OCI-LY1 (cell line): ENCODE measurements around the gene KIAA1755.

Source experiments
- H2AFZ ChIP-seq: fragments of 200-600 bp; sonication (generic), shearing (Covaris generic); 2 replicates; pipeline ENCODE4 v1.6.0; 2014; ENCODE audit warnings: antibody characterized with exemption, mild to moderate bottlenecking, low read length
- H3F3A ChIP-seq: fragments of 200-600 bp; sonication (generic), shearing (Covaris generic); 2 replicates; pipeline ENCODE4 v1.6.0; 2014; ENCODE audit warnings: mild to moderate bottlenecking, antibody characterized with exemption, low read length, moderate library complexity; ENCODE audit not compliant: insufficient read depth
- H3K27ac ChIP-seq: fragments of 200-600 bp; sonication (generic); 2 replicates; pipeline ENCODE4 v1.5.1; 2014; ENCODE audit warnings: low read length, mixed run types, mild to moderate bottlenecking, low read depth; ENCODE audit not compliant: poor library complexity, severe bottlenecking
- H3K27me3 ChIP-seq: fragments of 200-600 bp; sonication (generic); 2 replicates; pipeline ENCODE4 v1.6.0; 2014; ENCODE audit warnings: antibody characterized with exemption, mild to moderate bottlenecking, low read length, moderate library complexity; ENCODE audit not compliant: insufficient read depth
- H3K36me3 ChIP-seq: fragments of 200-600 bp; sonication (generic); 2 replicates; pipeline ENCODE4 v1.6.1; 2014; ENCODE audit warnings: mild to moderate bottlenecking, antibody characterized with exemption, low read length, moderate library complexity, mixed read lengths; ENCODE audit not compliant: insufficient read depth
- H3K4me1 ChIP-seq: fragments of 200-600 bp; sonication (generic); 2 replicates; pipeline ENCODE4 v1.5.1; 2014; ENCODE audit warnings: mild to moderate bottlenecking, low read length, moderate library complexity; ENCODE audit not compliant: insufficient read depth, severe bottlenecking
- H3K4me2 ChIP-seq: fragments of 200-600 bp; sonication (generic), shearing (Covaris generic); 2 replicates; pipeline ENCODE4 v1.6.1; 2014; ENCODE audit warnings: low read length
- H3K4me3 ChIP-seq: fragments of 200-600 bp; sonication (generic); 2 replicates; pipeline ENCODE4 v1.5.1; 2014; ENCODE audit warnings: low read length, low read depth, mild to moderate bottlenecking, mixed read lengths; ENCODE audit not compliant: poor library complexity, severe bottlenecking
- H3K79me2 ChIP-seq: fragments of 200-600 bp; shearing (Covaris generic); 2 replicates; pipeline ENCODE4 v1.6.1; 2016; ENCODE audit warnings: mixed run types, low read length, mixed read lengths; ENCODE audit not compliant: insufficient read depth
- H3K9ac ChIP-seq: fragments of 200-600 bp; sonication (generic), shearing (Covaris generic); 2 replicates; pipeline ENCODE4 v1.6.1; 2014; ENCODE audit warnings: mild to moderate bottlenecking, low read length, mixed read lengths
- H3K9me2 ChIP-seq: fragments of 200-600 bp; sonication (generic), shearing (Covaris generic); 2 replicates; pipeline ENCODE4 v1.6.1; 2014; ENCODE audit warnings: low read depth, mild to moderate bottlenecking, low read length, mixed read lengths
- H3K9me3 ChIP-seq: fragments of 200-600 bp; shearing (Covaris generic); 2 replicates; pipeline ENCODE4 v1.6.1; 2014; ENCODE audit warnings: low read length, mixed read lengths
- H4K20me1 ChIP-seq: fragments of 200-600 bp; sonication (generic), shearing (Covaris generic); 2 replicates; pipeline ENCODE4 v1.6.0; 2016; ENCODE audit warnings: mild to moderate bottlenecking, low read length; ENCODE audit not compliant: insufficient read depth
- EZH2 ChIP-seq: fragments of 200-600 bp; sonication (generic), shearing (Covaris generic); IDR thresholded peaks from 2 replicates; pipeline ENCODE4 v1.8.0; 2017; ENCODE audit warnings: borderline replicate concordance, mixed run types, mild to moderate bottlenecking, antibody characterized with exemption, low read length, moderate library complexity, mixed read lengths
- TF ChIP-seq, protein P1 (sequence below): fragments of 200-600 bp; sonication (generic), shearing (Covaris generic); IDR thresholded peaks from 2 replicates; pipeline ENCODE4 v1.5.1; 2017; ENCODE audit warnings: mild to moderate bottlenecking, antibody characterized with exemption, low read length, moderate library complexity, mixed read lengths

The KIAA1755 gene

DNA sequence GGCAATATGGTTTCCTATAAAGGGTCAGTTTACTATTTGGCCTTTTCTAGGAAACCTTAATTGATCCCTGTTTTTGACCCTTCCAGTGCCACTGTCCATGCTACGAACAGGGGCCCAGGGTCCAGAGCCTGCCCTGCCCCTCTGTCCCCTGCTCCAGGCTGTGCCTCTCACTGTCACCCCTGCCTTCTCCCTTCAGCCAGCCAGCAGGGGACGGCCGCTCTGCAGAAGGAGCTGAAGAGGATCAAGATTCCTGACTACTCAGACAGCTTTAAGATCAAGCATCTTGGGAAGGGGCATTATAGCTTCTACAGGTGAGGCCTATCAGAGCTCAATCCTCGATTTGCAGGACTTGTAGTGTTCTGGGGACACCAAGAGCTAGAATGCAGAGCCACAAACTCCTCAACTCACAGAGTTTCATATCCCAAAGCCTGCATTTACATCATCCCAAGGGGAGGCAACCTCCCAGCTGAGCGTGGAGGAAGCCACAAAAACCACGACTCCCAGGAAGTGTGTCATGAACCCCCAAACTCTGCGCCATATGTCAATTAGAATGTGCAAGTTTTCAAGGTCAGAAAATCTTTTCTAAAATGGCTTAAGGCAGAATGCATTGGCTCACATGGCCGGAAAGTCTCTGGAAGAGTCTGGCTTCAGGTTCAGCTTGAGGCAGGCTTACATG is 47.0 kb upstream of the KIAA1755 start:
- Histone ChIP-seq H3K4me1 (no peaks in the 10 kb centered on the region), H3F3A (no peaks in the 10 kb centered on the region), H3K4me2 (no peak overlapping the region), H2AFZ (no peak overlapping the region), H3K4me3 (no peak overlapping the region), H3K79me2 (no peaks in the 10 kb centered on the region), H3K9me3 (no peaks in the 10 kb centered on the region), H3K9me2 (no peaks in the 10 kb centered on the region), H3K27me3 (no peaks in the 10 kb centered on the region), H3K27ac (no peak overlapping the region), H4K20me1 (no peaks in the 10 kb centered on the region), H3K9ac (no peak overlapping the region), H3K36me3 (no peaks in the 10 kb centered on the region)
- TF ChIP-seq, protein P1, sequence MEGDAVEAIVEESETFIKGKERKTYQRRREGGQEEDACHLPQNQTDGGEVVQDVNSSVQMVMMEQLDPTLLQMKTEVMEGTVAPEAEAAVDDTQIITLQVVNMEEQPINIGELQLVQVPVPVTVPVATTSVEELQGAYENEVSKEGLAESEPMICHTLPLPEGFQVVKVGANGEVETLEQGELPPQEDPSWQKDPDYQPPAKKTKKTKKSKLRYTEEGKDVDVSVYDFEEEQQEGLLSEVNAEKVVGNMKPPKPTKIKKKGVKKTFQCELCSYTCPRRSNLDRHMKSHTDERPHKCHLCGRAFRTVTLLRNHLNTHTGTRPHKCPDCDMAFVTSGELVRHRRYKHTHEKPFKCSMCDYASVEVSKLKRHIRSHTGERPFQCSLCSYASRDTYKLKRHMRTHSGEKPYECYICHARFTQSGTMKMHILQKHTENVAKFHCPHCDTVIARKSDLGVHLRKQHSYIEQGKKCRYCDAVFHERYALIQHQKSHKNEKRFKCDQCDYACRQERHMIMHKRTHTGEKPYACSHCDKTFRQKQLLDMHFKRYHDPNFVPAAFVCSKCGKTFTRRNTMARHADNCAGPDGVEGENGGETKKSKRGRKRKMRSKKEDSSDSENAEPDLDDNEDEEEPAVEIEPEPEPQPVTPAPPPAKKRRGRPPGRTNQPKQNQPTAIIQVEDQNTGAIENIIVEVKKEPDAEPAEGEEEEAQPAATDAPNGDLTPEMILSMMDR = no peak
- no peak for TF ChIP-seq EZH2

DNA sequence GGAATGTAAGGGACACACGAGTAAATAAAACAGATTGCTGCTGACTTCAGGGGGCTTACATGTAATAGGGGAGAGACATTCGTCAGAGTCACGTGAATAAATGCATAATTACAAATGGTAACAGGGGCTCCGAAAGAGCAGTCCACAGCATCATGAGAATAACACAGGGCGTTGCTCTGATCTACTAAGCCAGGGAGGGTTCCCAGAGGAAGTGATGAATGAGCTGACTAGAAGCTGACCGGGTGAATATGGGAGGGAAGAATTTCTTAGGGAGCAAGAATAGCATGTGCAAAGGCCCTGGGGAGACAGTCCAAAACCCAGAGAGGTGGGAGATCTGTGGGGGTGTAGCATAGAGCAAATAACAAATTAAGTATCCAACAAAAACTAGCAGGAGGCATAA is 45.8 kb upstream of the KIAA1755 start:
- H3K9ac ChIP-seq = no peak overlapping the region
- no peaks in the 10 kb centered on the region for H3F3A ChIP-seq
- H3K4me3 ChIP-seq = no peak overlapping the region
- no peaks in the 10 kb centered on the region for H3K79me2 ChIP-seq
- no peaks in the 10 kb centered on the region for H4K20me1 ChIP-seq
- H3K36me3 ChIP-seq = no peaks in the 10 kb centered on the region
- no peaks in the 10 kb centered on the region for H3K4me1 ChIP-seq
- H3K27ac ChIP-seq = no peak overlapping the region
- H3K27me3 ChIP-seq = no peaks in the 10 kb centered on the region
- no peak overlapping the region for H2AFZ ChIP-seq
- no peak overlapping the region for H3K4me2 ChIP-seq
- H3K9me3 ChIP-seq = no peaks in the 10 kb centered on the region
- TF ChIP-seq EZH2 = no peak
- TF ChIP-seq, protein P1 = no peak
- no peaks in the 10 kb centered on the region for H3K9me2 ChIP-seq

DNA sequence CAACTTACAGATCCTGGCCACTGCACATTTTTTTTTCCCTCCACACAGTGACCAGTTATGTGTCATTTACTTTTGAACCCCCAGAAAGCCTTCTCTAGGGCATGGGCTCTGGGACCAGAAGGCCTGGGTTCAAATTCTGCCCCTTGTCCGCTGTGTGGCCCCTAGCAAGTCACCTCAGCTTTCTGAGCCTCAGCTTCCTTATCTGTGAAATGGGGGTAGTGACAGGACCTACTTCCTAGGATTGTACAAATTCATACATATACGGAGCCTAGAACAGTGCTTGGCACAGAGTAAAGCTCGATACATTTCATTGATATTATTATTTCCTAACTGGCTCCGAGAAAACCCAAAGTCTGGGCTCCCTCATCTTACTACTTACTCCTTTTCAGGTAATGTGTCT is 45.0 kb upstream of the KIAA1755 start:
- H3K79me2 ChIP-seq = no peaks in the 10 kb centered on the region

More for the DNA sequence above, 45.0 kb upstream of the KIAA1755 start:
- Histone ChIP-seq H2AFZ (no peak overlapping the region), H3F3A (no peaks in the 10 kb centered on the region), H3K9me3 (no peaks in the 10 kb centered on the region), H3K4me1 (no peaks in the 10 kb centered on the region), H3K27me3 (no peaks in the 10 kb centered on the region), H3K4me3 (no peak overlapping the region), H4K20me1 (no peaks in the 10 kb centered on the region), H3K9ac (no peak overlapping the region), H3K27ac (no peak overlapping the region), H3K4me2 (no peak overlapping the region), H3K36me3 (no peaks in the 10 kb centered on the region), H3K9me2 (no peaks in the 10 kb centered on the region)
- TF ChIP-seq, protein P1 = no peak
- no peak for TF ChIP-seq EZH2
